ENCODE measurements around the gene RNF126.
"Not testable (repeated sequence)": the region's sequence is repeated elsewhere in the genome, so short reads cannot be mapped to it uniquely, and the experiment has no call there.

RNF126 gene

GRCh38 chr19:685454-685931 is 22.5 kb upstream of the RNF126 start:
- no peak for DNase-seq

DNA sequence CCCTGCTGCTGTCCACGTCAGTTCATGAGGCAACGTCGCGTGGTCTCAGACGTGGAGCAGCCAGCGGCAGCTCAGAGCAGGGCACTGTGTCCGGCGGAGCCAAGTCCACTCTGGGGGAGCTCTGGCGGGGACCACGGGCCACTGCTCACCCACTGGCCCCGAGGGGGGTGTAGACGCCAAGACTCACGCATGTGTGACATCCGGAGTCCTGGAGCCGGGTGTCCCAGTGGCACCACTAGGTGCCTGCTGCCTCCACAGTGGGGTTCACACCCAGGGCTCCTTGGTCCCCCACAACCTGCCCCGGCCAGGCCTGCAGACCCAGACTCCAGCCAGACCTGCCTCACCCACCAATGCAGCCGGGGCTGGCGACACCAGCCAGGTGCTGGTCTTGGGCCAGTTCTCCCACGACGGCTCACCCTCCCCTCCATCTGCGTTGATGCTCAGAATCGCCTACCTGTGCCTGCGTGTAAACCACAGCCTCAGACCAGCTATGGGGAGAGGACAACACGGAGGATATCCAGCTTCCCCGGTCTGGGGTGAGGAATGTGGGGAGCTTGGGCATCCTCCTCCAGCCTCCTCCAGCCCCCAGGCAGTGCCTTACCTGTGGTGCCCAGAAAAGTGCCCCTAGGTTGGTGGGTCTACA is 19.8 kb upstream of the RNF126 start:
- DNase-seq = no peak

DNA sequence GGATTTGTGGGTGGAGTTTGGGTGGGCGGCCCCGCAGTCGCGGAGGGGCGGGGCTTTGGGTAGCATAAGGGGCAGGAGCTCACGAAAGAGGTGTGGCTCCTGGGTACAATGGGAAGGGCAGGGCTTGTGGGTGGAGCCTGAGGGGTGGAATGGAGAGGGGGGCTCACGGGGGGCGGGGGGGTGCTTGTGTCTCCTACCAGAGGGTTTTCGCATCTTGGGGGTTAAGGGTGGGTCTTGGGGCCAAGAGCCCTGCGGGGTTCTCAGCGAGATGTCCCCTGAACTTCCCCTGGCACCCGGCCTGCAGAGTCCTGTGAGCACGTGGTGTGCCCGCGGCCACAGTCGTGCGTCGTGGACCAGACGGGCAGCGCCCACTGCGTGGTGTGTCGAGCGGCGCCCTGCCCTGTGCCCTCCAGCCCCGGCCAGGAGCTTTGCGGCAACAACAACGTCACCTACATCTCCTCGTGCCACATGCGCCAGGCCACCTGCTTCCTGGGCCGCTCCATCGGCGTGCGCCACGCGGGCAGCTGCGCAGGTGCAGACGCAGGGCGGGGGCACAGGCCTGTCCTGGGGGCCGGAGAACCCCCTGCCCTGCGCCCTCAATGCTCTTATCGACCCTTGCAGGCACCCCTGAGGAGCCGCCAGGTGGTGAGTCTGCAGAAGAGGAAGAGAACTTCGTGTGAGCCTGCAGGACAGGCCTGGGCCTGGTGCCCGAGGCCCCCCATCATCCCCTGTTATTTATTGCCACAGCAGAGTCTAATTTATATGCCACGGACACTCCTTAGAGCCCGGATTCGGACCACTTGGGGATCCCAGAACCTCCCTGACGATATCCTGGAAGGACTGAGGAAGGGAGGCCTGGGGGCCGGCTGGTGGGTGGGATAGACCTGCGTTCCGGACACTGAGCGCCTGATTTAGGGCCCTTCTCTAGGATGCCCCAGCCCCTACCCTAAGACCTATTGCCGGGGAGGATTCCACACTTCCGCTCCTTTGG is 18.3 kb upstream of the RNF126 start:
- peak; percentile 95 for DNase-seq

DNA sequence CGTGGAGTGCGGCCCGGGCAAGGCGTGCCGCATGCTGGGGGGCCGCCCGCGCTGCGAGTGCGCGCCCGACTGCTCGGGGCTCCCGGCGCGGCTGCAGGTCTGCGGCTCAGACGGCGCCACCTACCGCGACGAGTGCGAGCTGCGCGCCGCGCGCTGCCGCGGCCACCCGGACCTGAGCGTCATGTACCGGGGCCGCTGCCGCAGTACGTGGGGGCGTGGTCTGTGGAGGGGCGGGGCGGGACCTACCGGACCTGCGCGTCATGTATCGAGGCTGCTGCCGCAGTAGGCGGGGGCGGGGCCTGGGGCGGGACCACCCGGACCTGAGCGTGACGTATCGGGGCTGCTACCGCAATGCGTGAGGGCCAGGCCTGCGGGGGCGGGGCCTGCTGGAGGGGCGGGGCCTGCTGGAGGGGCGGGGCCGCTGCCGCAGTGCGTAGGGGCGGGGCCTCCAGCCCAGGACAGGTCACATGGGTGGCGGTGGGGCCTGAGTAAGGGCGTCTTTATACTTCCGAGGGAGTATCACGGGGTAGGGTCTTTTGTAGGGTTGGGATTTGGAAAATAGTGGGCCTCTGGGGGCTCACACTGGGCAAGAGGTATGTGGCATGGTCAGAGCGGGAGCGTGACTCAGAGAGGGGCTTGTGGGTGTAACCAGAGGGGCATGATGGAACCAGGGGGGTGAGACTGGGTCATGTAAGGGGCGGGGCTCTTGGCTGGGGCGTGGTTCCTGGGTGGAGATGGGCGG is 17.4 kb upstream of the RNF126 start:
- peak; percentile 99 for DNase-seq

GRCh38 chr19:679418-680286 is 16.6 kb upstream of the RNF126 start:
- DNase-seq = peak; percentile 61

- no peak for DNase-seq
These were observed 15.9 kb upstream of the RNF126 start for GRCh38 chr19:678791-679388.

- no peak for DNase-seq
These were observed 14.8 kb upstream of the RNF126 start for GRCh38 chr19:677601-678436.

GRCh38 chr19:677201-677600 is 14.2 kb upstream of the RNF126 start:
- DNase-seq = no peak

DNA sequence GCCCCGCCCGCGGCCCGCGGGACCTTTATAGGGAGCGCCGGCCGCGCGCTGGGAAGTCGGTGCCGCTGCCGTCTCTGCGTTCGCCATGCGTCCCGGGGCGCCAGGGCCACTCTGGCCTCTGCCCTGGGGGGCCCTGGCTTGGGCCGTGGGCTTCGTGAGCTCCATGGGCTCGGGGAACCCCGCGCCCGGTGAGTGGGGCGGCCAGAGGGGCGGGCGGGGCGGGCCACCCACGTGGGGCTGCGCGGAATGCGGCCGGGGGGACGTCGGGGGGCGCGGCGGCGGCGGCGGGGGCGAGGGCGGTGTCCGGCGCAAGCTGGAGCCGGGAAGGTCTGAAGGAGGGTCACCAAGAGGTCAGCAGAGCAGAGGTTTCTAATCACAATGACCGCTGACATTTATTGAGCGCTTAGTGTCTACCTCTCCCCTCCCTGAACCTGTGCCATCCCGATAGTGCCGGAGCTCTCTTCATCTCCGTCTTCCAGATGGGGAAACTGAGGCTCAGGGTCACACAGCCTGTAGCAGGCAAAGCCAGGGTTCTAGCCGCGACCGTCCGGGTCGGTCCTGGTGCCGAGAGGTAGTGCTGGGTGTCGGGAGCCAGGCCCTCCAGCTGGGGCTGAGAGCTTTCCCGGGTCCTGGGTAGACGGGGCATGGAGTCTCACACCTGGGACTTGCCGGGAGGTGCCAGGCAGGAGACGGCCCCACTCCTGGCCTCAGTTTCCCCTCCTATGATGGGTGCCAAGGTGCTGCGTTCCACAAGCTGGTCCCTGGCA is 13.5 kb upstream of the RNF126 start, which contains the start of gene FSTL3:
Gene FSTL3, plus strand, starts transcription at position 54 of the 767 bp plus-strand sequence. Its CDS starts 32 bp downstream, at position 86.
- no peak for DNase-seq

DNA sequence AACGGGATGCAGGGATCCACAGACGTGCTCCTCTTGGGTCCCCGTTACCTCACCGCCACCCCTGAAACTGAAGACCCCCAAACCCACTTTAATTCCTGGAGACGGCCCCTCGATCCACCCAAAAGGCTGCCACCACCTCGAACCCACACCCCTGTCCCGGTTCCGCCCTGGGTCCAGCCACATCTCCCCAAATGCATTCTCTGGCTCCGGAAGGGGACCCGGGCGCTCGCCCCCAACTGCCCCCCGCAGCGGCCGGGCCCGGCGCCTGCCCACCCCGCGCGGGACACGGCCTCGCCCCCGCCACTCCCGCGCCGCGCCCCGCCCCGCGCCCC is 13.0 kb upstream of the RNF126 start:
- no peak for DNase-seq

- DNase-seq = no peak
These were observed 11.5 kb upstream of the RNF126 start for GRCh38 chr19:674282-675151.

DNA sequence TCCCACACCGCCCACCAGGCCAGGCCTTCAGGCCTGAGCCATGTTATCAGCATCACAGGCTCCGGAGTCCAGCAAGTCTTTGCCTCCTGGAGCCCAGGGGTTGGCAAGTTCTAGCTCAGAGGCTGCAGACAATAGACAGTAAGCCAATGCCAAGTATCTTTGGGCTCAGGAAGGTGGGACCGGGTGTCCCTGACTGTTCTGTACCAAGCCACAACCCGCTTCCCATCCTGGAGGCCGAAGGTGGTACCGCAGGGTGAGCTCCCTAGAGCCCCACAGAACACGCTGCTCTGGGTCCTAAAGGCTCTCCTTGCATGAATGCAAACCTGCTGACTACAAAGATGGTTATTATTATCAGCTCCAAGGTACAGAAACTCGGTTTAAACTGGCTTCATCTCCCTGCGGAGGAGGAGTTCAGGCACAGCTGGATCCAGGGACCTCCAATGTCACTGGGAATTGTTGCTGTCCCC is 7.6 kb upstream of the RNF126 start:
- DNase-seq = no peak

DNA sequence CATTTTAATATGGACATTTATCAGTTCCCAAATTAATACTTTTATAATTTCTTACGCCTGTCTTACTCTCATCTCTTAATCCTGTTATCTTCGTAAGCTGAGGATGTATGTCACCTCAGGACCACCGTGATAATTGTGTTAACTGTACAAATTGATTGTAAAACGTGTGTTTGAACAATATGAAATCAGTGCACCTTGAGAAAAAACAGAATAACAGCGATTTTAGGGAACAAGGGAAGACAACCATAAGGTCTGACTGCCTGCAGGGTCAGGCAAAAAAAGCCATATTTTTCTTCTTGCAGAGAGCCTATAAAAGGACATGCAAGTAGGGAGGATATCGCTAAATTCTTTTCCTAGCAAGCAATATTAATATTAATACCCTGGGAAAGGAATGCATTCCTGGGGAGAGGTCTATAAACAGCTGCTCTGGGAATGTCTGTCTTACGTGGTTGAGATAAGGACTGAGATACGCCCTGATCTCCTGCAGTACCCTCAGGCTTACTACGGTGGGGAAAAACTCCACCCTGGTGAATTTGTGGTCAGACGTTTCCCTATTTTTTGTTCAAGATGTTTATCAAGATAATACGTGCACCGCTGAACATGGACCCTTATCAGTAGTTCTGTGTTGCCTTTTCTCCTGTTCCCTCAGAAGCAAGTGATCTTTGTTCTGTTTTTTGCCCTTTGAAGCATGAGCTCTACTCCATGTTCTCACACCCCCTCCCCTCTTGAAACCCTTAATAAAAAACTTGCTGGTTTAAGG is 5.8 kb upstream of the RNF126 start:
- not testable (repeated sequence) for DNase-seq

- not testable (repeated sequence) for DNase-seq
These were observed 4.1 kb upstream of the RNF126 start for GRCh38 chr19:666985-667573.

DNA sequence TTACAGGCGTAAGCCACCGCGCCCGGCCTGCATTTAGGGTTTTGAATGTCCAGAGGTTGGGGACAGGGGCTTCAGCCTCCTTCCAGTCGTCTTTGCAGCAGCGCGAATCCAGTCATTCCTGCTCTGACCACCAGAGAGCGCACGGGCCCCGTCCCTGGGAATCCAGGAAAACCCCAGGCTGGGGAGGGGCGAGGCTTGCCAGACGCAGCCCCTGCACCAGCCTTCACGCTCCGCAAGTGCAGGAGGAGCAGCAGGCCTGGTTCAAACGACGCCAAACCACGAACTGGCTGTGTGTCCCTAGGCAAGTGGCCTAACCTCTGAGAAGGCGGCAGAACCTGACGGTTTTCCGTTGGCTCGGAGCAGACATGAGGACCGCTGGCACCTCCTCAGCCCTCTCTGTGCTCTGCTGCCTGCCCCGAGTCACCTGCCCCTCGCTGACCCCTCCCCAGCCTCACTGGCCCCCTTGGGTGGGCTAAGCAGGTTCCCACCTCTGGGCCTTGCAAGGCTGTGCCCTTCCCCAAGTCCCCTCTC is 2.0 kb upstream of the RNF126 start:
- peak; percentile 61 for DNase-seq

- DNase-seq = no peak
These were observed 686 bp upstream of the RNF126 start for GRCh38 chr19:663682-664117.

Measured in inflammatory macrophage treated with lipopolysaccharide for 4 hours (primary cell).